Upper lobe of left lung (tissue), 6 donors: ENCODE data around the gene EXOC6. TPM values are rescaled to one million over a fixed set of nuclear protein-coding genes. Genes with fewer than 3 reads are reported as not detected.
A peak's percentile ranks its signal among the peaks of the same experiment; 100 is the strongest.

Source experiments
- ATAC-seq, 2 donors: fragments of 200-7000 bp; cut with Tn5 transposase; one replicate each; pipeline ENCODE4 v1.9.1; 2022; ENCODE audit warnings: mild to moderate bottlenecking in 2 of 2, moderate library complexity in 2 of 2; ENCODE audit not compliant: low FRiP score in 2 of 2
- DNase-seq, 2 donors: peaks; one replicate each; pipeline ENCODE4 v3.0.0-alpha.2; 2019 to 2020
- H3K27ac ChIP-seq, 4 donors: fragments of 200-600 bp; sonication (generic); one replicate each; pipeline ENCODE4 v1.5.1; 2016 to 2019
- H3K27me3 ChIP-seq, 4 donors: fragments of 200-600 bp; sonication (generic); one replicate each; pipeline ENCODE4 v1.5.1; 2017 to 2019
- H3K36me3 ChIP-seq, 4 donors: fragments of 200-600 bp; sonication (generic); one replicate each; pipeline ENCODE4 v1.5.1; 2016 to 2019
- H3K4me1 ChIP-seq, 4 donors: fragments of 200-600 bp; sonication (generic); one replicate each; pipeline ENCODE4 v1.5.1; 2018 to 2019
- H3K4me3 ChIP-seq, 4 donors: fragments of 200-600 bp; sonication (generic); one replicate each; pipeline ENCODE4 v1.5.1; 2017 to 2019; ENCODE audit warnings: mild to moderate bottlenecking in 2 of 4, moderate library complexity in 1 of 4
- H3K9me3 ChIP-seq, 4 donors: fragments of 200-600 bp; sonication (generic); one replicate each; pipeline ENCODE4 v1.5.1; 2018 to 2019
- EP300 ChIP-seq, 4 donors: sonication (generic); formaldehyde crosslinking; IDR thresholded peaks; one replicate each; pipeline ENCODE4 v1.5.1; 2017; ENCODE audit warnings: antibody characterized with exemption in 4 of 4, control low read depth in 2 of 4
- POLR2A ChIP-seq, 4 donors: fragments of 450-650 bp; IDR thresholded peaks; one replicate each; pipeline ENCODE4 v1.5.1; 2016 to 2017; ENCODE audit warnings: antibody characterized with exemption in 4 of 4, mild to moderate bottlenecking in 2 of 4
- POLR2AphosphoS5 ChIP-seq, 2 donors: sonication (generic); formaldehyde crosslinking; IDR thresholded peaks; one replicate each; pipeline ENCODE4 v1.5.1; 2017; ENCODE audit warnings: antibody characterized with exemption in 2 of 2
- WGBS, 2 donors: methylation state at CpG; one replicate each; pipeline ENCODE4 v1.1.5; 2017 to 2018; 5-methylcytosine and 5-hydroxymethylcytosine counted together
- total RNA-seq, 6 donors: library from RNA; depleted of rRNA in 4 of 6; stranded (reverse); fragments of >200 nt in 4 of 6; gene quantifications; one replicate each; pipeline versions ENCODE4 v1.1.0 to v1.2.1, GENCODE V29; 2016 to 2021
- TF ChIP-seq, protein P1 (sequence below), 6 experiments: fragments of 450-650 bp in 4 of 6; fragments of 200-600 bp in 2 of 6; sonication (generic) in 2 of 6; IDR thresholded peaks; one replicate each; pipeline ENCODE4 v1.5.1; 2016 to 2019; ENCODE audit warnings: antibody characterized with exemption in 6 of 6
- donor health status: DM: no; HTN: no; CAD: no; lungs with moderate emphysema.
- donor health status: DM: no; HTN: yes; CAD: no; lungs with severe emphysema.

The EXOC6 gene
- total RNA-seq, 6 donors from 2014 or later, result 7.1 to 27.3 (median 20.1) TPM

DNA sequence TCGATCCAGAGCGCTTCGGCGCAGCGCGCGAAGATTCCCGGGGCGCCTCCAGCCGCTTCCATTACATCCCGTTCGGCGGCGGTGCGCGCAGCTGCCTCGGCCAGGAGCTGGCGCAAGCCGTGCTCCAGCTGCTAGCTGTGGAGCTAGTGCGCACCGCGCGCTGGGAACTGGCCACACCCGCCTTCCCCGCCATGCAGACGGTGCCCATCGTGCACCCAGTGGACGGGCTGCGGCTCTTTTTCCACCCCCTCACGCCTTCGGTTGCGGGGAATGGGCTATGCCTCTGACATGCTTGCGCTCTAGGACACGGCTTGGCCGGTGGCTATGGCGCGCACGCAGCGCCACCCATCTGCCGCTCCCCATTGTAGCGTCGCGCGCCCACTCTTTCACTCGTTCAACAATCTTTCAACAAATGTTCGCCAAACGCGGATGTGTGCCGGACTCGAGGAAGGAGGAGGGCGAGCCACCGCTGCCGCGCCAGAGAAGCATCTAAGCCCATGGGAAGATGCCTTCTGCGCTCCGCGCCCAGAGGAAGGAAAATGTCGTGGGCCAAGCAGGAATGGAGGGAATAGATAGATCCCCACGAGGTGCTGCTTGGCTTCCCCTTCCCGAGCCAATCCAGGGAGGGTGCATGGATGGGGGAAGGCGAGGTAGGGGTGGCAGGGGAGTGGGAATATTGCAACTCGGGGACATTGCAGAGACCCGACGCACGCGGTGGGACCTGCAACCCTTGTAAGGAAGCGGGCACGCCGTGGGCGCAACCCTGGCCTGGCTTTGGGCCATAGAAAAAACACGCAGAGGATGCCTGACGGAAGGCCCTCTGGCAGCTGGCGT is 220.3 kb downstream of the EXOC6 start:
- Histone ChIP-seq H3K27ac (no peak overlapping the region), H3K4me1 (peaks cover 29 to 53% (median 32%) of the 10 kb centered on the region in 4 donors), H3K36me3 (no peaks in the 10 kb centered on the region), H3K9me3 (no peaks in the 10 kb centered on the region), H3K4me3 (no peak overlapping the region), H3K27me3 (peaks cover 0 to 49% (median 30%) of the 10 kb centered on the region in 4 donors)
- no peak for ATAC-seq
- TF ChIP-seq EP300 (IDR thresholded peaks at IDR 0.05) (no peak), POLR2A (IDR thresholded peaks at IDR 0.05) (no peak), POLR2AphosphoS5 (IDR thresholded peaks at IDR 0.05) (no peak)
- TF ChIP-seq, protein P1, sequence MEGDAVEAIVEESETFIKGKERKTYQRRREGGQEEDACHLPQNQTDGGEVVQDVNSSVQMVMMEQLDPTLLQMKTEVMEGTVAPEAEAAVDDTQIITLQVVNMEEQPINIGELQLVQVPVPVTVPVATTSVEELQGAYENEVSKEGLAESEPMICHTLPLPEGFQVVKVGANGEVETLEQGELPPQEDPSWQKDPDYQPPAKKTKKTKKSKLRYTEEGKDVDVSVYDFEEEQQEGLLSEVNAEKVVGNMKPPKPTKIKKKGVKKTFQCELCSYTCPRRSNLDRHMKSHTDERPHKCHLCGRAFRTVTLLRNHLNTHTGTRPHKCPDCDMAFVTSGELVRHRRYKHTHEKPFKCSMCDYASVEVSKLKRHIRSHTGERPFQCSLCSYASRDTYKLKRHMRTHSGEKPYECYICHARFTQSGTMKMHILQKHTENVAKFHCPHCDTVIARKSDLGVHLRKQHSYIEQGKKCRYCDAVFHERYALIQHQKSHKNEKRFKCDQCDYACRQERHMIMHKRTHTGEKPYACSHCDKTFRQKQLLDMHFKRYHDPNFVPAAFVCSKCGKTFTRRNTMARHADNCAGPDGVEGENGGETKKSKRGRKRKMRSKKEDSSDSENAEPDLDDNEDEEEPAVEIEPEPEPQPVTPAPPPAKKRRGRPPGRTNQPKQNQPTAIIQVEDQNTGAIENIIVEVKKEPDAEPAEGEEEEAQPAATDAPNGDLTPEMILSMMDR (IDR thresholded peaks at IDR 0.05), result no peak
- DNase-seq, result peak in 1 of 2 donors; percentile 83
- 4 to 5% methylated on average over 52 to 54 of the region's 73 CpGs for WGBS, 2 donors

DNA sequence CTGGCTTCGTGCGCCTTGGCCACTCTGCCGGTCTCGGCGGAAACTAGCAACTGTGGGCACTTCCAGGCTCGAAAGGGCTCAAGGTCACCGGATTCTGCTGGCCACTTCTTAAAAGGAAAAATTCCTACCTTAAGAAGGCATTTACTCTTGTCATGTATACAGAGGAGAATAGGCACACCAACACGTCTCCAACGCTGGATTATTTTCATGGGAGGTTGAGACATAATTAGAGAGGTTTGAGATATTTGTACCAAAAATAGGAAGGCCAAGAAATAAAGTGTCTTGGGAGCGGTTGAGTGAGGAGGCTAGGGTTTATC is 220.9 kb downstream of the EXOC6 start:
- 30% methylated on average over 10 of the region's 10 CpGs for WGBS, 2 donors
- Histone ChIP-seq H3K27me3 (peaks cover 0 to 55% (median 36%) of the 10 kb centered on the region in 4 donors), H3K27ac (no peak overlapping the region)

DNA sequence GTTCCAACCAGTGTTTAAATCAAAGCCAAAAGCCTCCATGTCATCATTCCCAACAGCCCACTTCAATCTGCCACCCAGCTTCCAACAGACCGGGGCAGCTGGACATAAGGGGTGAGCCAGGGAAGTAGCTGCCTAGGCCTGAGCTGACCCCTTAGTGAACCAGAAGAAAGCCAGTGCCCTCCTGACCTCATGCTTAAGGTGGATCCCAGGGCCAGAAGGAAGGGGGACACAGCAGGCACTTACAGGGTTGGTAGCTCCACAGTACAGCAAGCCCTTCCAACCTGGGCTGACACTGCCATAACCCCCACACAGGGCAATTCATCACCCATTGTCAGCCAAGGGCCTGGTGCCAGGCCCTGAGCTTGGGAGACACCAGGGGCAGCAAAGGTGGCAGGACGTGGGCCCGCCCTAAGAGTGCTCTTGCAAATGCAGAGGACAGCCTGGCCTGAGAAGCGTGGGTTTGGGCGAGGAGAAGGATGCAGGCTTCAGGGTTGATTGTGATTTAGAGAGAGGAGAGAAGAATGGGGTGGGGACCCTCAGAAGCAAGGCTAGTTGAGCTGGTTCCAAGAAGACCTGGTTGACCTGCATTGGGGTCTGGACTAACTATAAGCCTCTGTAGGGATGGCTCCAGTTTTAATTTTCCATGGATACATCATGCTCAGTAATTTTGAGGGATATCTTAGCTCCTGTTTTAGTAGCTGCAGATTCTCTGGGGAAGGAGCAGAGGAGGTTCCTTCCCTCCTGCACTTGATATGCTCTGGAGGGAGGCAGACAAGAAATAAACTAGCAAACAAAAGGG is 222.3 kb downstream of the EXOC6 start:
- TF ChIP-seq, protein P1 (IDR thresholded peaks at IDR 0.05), result no peak
- no peaks in the 10 kb centered on the region for H3K36me3 ChIP-seq
- no peaks in the 10 kb centered on the region for H3K9me3 ChIP-seq
- H3K4me3 ChIP-seq, result no peak overlapping the region
- ATAC-seq, result no peak
- no peak for DNase-seq
- no peak overlapping the region for H3K27ac ChIP-seq
- H3K27me3 ChIP-seq, result peaks cover 0 to 63% (median 42%) of the 10 kb centered on the region in 4 donors
- 70 to 73% methylated on average over 5 of the region's 5 CpGs for WGBS, 2 donors
- H3K4me1 ChIP-seq, result peaks cover 41 to 71% (median 46%) of the 10 kb centered on the region in 4 donors

More for the DNA sequence above, 220.9 kb downstream of the EXOC6 start:
- Histone ChIP-seq H3K4me3 (no peak overlapping the region), H3K4me1 (peaks cover 35 to 59% (median 37%) of the 10 kb centered on the region in 4 donors), H3K9me3 (no peaks in the 10 kb centered on the region), H3K36me3 (no peaks in the 10 kb centered on the region)
- DNase-seq (no peak), ATAC-seq (no peak)
- TF ChIP-seq POLR2AphosphoS5 (IDR thresholded peaks at IDR 0.05) (no peak), EP300 (IDR thresholded peaks at IDR 0.05) (no peak), POLR2A (IDR thresholded peaks at IDR 0.05) (no peak)
- TF ChIP-seq, protein P1 (IDR thresholded peaks at IDR 0.05), result no peak

DNA sequence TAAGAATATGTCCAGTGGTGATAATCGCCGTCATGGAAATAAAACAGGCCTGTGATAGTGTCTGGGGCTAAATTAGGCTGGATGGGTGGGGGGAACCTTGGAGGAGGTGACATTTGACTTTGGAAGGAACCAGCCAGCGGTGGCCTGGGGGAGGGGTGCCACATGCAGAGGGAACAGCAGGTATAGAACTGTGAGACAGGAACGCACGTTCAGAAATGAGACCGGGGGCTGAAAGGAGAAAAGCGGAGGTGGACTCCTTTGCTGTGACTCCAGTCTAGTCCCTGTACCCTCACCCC is 222.8 kb downstream of the EXOC6 start:
- Histone ChIP-seq H3K4me1 (peaks cover 38 to 65% (median 46%) of the 10 kb centered on the region in 4 donors), H3K9me3 (no peaks in the 10 kb centered on the region), H3K36me3 (no peaks in the 10 kb centered on the region), H3K4me3 (no peak overlapping the region), H3K27ac (no peak overlapping the region), H3K27me3 (peaks cover 0 to 59% (median 40%) of the 10 kb centered on the region in 4 donors)
- no peak for TF ChIP-seq POLR2A (IDR thresholded peaks at IDR 0.05)
- TF ChIP-seq, protein P1 (IDR thresholded peaks at IDR 0.05), result no peak
- TF ChIP-seq POLR2AphosphoS5 (IDR thresholded peaks at IDR 0.05), result no peak
- no peak for TF ChIP-seq EP300 (IDR thresholded peaks at IDR 0.05)
- ATAC-seq (no peak), DNase-seq (no peak)
- WGBS, 2 donors, result 70 to 71% methylated on average over 7 of the region's 7 CpGs
